SU-DHL-6 (cell line): ENCODE data around the gene BRIP1.
"Not testable (repeated sequence)": the region's sequence is repeated elsewhere in the genome, so short reads cannot be mapped to it uniquely, and the experiment has no call there.

Source experiments
- H2AFZ ChIP-seq: fragments of 200-600 bp; sonication (generic); 2 replicates; pipeline ENCODE4 v1.6.1; 2014; ENCODE audit warnings: low read depth, mild to moderate bottlenecking, moderate library complexity, mixed read lengths, antibody characterized with exemption, low read length; ENCODE audit not compliant: severe bottlenecking
- H3F3A ChIP-seq: fragments of 200-600 bp; shearing (Covaris generic); 2 replicates; pipeline ENCODE4 v1.6.0; 2016; ENCODE audit warnings: antibody characterized with exemption, mild to moderate bottlenecking; ENCODE audit not compliant: insufficient read depth
- H3K27ac ChIP-seq: fragments of 200-600 bp; sonication (generic); 2 replicates; pipeline ENCODE4 v1.5.1; 2016; ENCODE audit warnings: low read depth, mild to moderate bottlenecking, low read length, moderate library complexity, mixed read lengths
- H3K27me3 ChIP-seq: fragments of 200-600 bp; sonication (generic), shearing (Covaris generic); 2 replicates; pipeline ENCODE4 v1.6.0; 2014; ENCODE audit warnings: mild to moderate bottlenecking, low read length
- H3K36me3 ChIP-seq: fragments of 200-600 bp; sonication (generic); 2 replicates; pipeline ENCODE4 v1.6.1; 2014; ENCODE audit warnings: mild to moderate bottlenecking, low read length, mixed read lengths
- H3K4me2 ChIP-seq: fragments of 300-600, 200-600 bp; shearing (Covaris generic), sonication (generic); 2 replicates; pipeline ENCODE4 v1.6.0; 2014; ENCODE audit warnings: low read length, low read depth, mild to moderate bottlenecking; ENCODE audit not compliant: poor library complexity, severe bottlenecking
- H3K4me3 ChIP-seq: fragments of 200-600 bp; sonication (generic); 2 replicates; pipeline ENCODE4 v1.5.1; 2014; ENCODE audit warnings: antibody characterized with exemption, low read length, mild to moderate bottlenecking, mixed read lengths; ENCODE audit not compliant: insufficient read depth, poor library complexity, severe bottlenecking
- H3K79me2 ChIP-seq: fragments of 200-600 bp; sonication (generic); 2 replicates; pipeline ENCODE4 v1.6.1; 2014; ENCODE audit warnings: mild to moderate bottlenecking, low read length, moderate library complexity; ENCODE audit not compliant: insufficient read depth
- H3K9ac ChIP-seq: fragments of 200-600 bp; sonication (generic); 2 replicates; pipeline ENCODE4 v1.7.0; 2014; ENCODE audit warnings: mild to moderate bottlenecking, low read length
- H3K9me2 ChIP-seq: fragments of 200-600 bp; sonication (generic); replicated peaks from 2 replicates; pipeline ENCODE4 v1.6.1; 2014; ENCODE audit warnings: low read length; ENCODE audit not compliant: insufficient read depth
- H3K9me3 ChIP-seq: fragments of 200-600 bp; sonication (generic); 2 replicates; pipeline ENCODE4 v1.6.1; 2014; ENCODE audit warnings: low read length, mixed read lengths; ENCODE audit not compliant: insufficient read depth
- H4K20me1 ChIP-seq: fragments of 200-600 bp; sonication (generic); 2 replicates; pipeline ENCODE4 v1.6.1; 2014; ENCODE audit warnings: low read depth, mild to moderate bottlenecking, antibody characterized with exemption, low read length, moderate library complexity, mixed read lengths
- EZH2phosphoT487 ChIP-seq: fragments of 200-600 bp; sonication (generic), shearing (Covaris generic); conservative IDR thresholded peaks from 2 replicates; pipeline ENCODE4 v1.6.1; 2018; ENCODE audit warnings: mild to moderate bottlenecking, antibody characterized with exemption, low read length, moderate library complexity, mixed read lengths
- TF ChIP-seq, protein P1 (sequence below): fragments of 200-600 bp; sonication (generic); IDR thresholded peaks from one replicate; pipeline ENCODE4 v1.5.1; 2017; ENCODE audit warnings: antibody characterized with exemption, mild to moderate bottlenecking, low read length, moderate library complexity; ENCODE audit not compliant: insufficient read depth, poor library complexity, severe bottlenecking

Gene BRIP1

DNA sequence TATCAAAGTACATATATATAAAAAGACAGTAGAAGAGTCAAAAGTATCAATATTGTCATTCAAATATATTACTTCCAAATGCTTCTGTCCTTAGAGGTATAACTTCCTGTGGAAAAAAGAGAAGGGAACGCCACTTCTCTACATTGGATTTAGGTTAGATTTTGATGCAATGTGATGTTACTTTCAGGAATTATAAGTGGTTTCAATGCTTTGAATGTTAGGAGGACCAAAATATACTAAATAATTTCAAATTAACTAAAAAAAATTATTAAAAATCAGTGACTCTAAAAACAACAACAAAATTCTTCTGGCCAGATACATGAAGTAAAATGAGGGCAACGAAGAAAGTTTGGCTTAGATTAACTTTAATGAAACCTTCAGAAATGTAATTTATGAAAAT, 88.0 kb downstream of the BRIP1 start:
- H3K36me3 ChIP-seq = peaks cover 44% of the 10 kb centered on the region

DNA sequence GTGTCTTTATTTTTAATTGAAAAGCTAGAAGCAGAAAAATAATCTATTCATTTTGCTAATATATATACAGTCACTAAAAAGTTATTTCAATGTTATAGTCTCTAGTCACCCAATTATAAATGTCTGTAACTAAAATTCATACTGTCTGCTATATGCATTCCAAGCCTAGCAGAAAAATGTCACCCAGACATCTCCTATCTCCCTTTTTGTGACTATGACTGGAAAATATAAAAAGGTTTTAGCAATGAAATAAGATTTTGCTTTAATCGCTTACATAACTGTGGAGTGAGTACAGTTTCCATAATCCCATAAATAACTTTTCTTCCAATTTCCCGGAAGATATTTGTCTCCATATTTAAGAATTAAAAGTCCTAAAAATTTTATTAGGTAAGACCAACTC, 88.6 kb downstream of the BRIP1 start:
- Histone ChIP-seq H3K36me3 (peaks cover 47% of the 10 kb centered on the region), H3K79me2 (peaks cover 6% of the 10 kb centered on the region; the same call in 1 of the 2 replicates), H3K4me2 (no peak overlapping the region), H3K9ac (no peak overlapping the region), H3K27ac (no peak overlapping the region), H2AFZ (no peak overlapping the region), H3F3A (peaks cover 10% of the 10 kb centered on the region), H3K4me3 (no peak overlapping the region), H3K9me3 (peaks cover 9% of the 10 kb centered on the region; the same call in 1 of the 2 replicates), H3K27me3 (no peaks in the 10 kb centered on the region), H3K9me2 (no peaks in the 10 kb centered on the region), H4K20me1 (no peaks in the 10 kb centered on the region)
- TF ChIP-seq, protein P1, sequence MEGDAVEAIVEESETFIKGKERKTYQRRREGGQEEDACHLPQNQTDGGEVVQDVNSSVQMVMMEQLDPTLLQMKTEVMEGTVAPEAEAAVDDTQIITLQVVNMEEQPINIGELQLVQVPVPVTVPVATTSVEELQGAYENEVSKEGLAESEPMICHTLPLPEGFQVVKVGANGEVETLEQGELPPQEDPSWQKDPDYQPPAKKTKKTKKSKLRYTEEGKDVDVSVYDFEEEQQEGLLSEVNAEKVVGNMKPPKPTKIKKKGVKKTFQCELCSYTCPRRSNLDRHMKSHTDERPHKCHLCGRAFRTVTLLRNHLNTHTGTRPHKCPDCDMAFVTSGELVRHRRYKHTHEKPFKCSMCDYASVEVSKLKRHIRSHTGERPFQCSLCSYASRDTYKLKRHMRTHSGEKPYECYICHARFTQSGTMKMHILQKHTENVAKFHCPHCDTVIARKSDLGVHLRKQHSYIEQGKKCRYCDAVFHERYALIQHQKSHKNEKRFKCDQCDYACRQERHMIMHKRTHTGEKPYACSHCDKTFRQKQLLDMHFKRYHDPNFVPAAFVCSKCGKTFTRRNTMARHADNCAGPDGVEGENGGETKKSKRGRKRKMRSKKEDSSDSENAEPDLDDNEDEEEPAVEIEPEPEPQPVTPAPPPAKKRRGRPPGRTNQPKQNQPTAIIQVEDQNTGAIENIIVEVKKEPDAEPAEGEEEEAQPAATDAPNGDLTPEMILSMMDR = no peak
- TF ChIP-seq EZH2phosphoT487 = no peak

More for the DNA sequence above, 88.0 kb downstream of the BRIP1 start:
- H3K9me3 ChIP-seq = peaks cover 9% of the 10 kb centered on the region; the same call in 1 of the 2 replicates
- no peak overlapping the region for H2AFZ ChIP-seq
- H3K79me2 ChIP-seq = peaks cover 6% of the 10 kb centered on the region; the same call in 1 of the 2 replicates
- no peak overlapping the region for H3K27ac ChIP-seq
- H3K4me3 ChIP-seq = no peak overlapping the region
- peaks cover 10% of the 10 kb centered on the region for H3F3A ChIP-seq
- no peaks in the 10 kb centered on the region for H4K20me1 ChIP-seq
- H3K9ac ChIP-seq = no peak overlapping the region
- TF ChIP-seq EZH2phosphoT487 = no peak
- TF ChIP-seq, protein P1 = no peak
- H3K27me3 ChIP-seq = no peaks in the 10 kb centered on the region
- no peak overlapping the region for H3K4me2 ChIP-seq
- H3K9me2 ChIP-seq = no peaks in the 10 kb centered on the region

DNA sequence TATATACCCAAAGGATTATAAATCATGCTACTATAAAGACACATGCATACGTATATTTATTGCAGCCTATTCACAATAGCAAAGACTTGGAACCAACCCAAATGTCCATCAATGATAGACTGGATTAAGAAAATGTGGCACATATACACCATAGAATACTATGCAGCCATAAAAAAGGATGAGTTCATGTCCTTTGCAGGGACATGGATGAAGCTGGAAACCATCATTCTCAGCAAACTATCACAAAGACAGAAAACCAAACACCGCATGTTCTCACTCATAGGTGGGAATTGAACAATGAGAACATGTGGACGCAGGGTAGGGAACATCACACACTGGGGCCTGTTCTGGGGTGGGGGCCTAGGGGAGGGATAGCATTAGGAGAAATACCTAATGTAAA, 89.2 kb downstream of the BRIP1 start:
- not testable (repeated sequence) for H3K9me3 ChIP-seq, H3K27ac ChIP-seq, H3K79me2 ChIP-seq, H3K4me3 ChIP-seq, H3K9ac ChIP-seq, H3K4me2 ChIP-seq, H3K27me3 ChIP-seq, H3K9me2 ChIP-seq, H3F3A ChIP-seq, H2AFZ ChIP-seq, H4K20me1 ChIP-seq
- peaks cover 53% of the 10 kb centered on the region for H3K36me3 ChIP-seq

DNA sequence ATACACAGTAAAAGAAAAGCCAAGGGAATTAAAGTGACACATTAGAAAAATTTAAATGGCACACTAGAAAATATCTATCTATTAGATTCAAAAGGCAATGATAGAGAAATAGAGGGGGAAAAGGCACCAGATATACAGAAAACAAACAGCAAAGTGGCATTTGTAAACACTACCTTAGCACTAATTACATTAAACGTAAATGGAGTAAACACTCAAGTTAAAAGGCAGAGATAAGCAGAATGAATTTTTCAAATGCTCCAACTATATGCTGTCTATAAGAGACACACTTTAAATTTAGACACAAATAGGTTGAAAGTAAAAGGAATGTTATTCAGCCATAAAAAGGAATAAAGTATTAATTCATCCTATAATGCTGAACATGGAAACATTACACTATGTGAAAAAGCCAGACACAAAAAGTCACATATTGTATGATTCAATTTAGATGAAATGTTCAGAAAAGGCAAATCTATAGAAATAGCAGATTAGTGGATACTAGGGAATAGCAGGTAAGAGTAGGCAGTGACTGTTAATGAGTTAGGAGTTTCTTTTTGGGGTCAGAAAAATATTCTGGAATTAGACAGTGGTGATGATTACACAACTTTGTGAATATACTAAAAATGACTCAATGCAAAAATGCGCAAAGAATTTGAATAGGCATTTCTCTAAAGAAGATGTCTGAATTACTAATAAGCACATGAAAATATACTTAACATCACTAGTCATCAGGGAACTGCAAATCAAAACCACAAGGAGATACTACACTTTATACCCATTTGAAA, 92.4 kb downstream of the BRIP1 start:
- Histone ChIP-seq H3F3A (peaks cover 7% of the 10 kb centered on the region; the same call in 1 of the 2 replicates), H3K27ac (no peak overlapping the region), H3K9me3 (peaks cover 9% of the 10 kb centered on the region; the same call in 1 of the 2 replicates), H3K36me3 (peaks cover 60% of the 10 kb centered on the region), H3K9ac (no peak overlapping the region), H3K4me2 (no peak overlapping the region), H3K9me2 (no peaks in the 10 kb centered on the region), H3K79me2 (peaks cover 6% of the 10 kb centered on the region; the same call in 1 of the 2 replicates), H2AFZ (no peak overlapping the region), H3K4me3 (no peak overlapping the region), H3K27me3 (no peaks in the 10 kb centered on the region), H4K20me1 (no peaks in the 10 kb centered on the region)
- TF ChIP-seq EZH2phosphoT487 = no peak
- TF ChIP-seq, protein P1 = no peak
